ENCODE results near the gene MYO5C. TPM values are rescaled to one million over a fixed set of nuclear protein-coding genes. Genes with fewer than 3 reads are reported as not detected.

MYO5C gene
- total RNA-seq, 6 donors from 2014 or later: 59.9 to 128 (median 84.5) TPM

DNA sequence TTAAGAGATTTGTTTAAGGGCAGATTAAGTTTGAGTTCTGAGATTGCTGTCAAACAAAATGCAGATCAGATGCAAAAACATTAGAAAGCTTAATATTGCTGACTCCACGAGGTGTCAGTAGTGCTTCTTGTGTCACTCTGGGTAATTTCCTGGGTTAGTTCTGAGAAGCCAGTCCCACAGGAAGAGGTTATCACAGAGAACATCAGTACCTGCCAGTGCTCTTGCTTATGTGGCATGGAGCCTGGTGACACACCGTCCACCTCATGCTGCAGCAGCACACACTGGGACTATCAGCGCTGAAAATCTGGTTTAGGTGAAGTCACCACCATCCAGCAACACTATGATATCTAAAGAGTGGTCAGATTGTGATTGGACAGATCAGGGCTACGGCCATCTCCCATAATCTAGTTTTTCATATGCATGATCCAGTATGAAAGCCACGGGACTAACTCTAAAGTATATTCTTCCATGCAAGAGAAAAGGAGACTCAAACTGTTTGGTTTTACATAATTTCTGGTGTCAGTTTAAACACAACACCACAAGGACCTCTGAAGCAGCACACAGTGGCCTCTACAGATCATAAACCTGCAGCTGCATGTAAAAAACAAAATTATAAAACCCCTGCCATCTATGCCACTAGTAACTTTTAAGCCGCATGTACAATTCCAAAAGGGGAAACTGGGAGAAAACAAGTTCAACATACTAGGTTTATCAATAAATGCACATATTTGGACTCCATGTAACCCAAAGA is 36.1 kb upstream of the MYO5C start:
- ATAC-seq (ENCODE audit: low FRiP score in 2 of 2) (peak; percentile 62 to 72), DNase-seq (peak in 1 of 2 donors; percentile 28)
- H3K4me1 ChIP-seq: peaks cover 0 to 4% (median 1%) of the 10 kb centered on the region in 4 donors
- H3K9me3 ChIP-seq: no peaks in the 10 kb centered on the region
- H3K27ac ChIP-seq: no peak overlapping the region
- peaks cover 0 to 23% (median 3%) of the 10 kb centered on the region in 4 donors for H3K36me3 ChIP-seq
- no peak overlapping the region for H3K4me3 ChIP-seq
- no peak for TF ChIP-seq POLR2A (IDR thresholded peaks at IDR 0.05)
- TF ChIP-seq, protein P1, sequence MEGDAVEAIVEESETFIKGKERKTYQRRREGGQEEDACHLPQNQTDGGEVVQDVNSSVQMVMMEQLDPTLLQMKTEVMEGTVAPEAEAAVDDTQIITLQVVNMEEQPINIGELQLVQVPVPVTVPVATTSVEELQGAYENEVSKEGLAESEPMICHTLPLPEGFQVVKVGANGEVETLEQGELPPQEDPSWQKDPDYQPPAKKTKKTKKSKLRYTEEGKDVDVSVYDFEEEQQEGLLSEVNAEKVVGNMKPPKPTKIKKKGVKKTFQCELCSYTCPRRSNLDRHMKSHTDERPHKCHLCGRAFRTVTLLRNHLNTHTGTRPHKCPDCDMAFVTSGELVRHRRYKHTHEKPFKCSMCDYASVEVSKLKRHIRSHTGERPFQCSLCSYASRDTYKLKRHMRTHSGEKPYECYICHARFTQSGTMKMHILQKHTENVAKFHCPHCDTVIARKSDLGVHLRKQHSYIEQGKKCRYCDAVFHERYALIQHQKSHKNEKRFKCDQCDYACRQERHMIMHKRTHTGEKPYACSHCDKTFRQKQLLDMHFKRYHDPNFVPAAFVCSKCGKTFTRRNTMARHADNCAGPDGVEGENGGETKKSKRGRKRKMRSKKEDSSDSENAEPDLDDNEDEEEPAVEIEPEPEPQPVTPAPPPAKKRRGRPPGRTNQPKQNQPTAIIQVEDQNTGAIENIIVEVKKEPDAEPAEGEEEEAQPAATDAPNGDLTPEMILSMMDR (IDR thresholded peaks at IDR 0.05): peak in 3 of 6 experiments; percentile 37 to 44 (median 41)
- 52 to 69% methylated on average over 5 to 6 of the region's 6 CpGs for WGBS, 2 donors
- H3K27me3 ChIP-seq: no peaks in the 10 kb centered on the region

DNA sequence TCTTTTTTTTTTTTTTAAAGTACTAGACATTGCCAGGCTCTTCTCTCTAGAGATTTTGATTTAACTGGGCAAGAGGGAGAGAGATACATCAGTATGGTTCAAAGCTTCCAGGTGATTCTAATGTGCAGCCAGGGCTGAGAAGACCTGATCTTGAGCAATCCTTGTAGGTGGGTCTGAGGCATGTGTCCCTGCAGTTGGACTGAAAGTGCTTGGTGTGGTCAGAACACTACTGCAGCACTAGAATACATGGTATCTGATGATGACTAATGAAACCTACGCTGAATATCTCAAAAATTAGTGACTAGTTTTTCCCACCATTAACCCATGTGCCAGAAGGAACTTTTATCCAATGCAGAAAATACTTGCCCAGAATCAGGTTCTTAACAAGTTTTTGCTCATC is 34.4 kb upstream of the MYO5C start:
- Histone ChIP-seq H3K9me3 (no peaks in the 10 kb centered on the region), H3K27ac (peak overlapping the region in 1 of 4 donors; percentile 74), H3K4me1 (peaks cover 0 to 4% (median 1%) of the 10 kb centered on the region in 4 donors), H3K4me3 (no peak overlapping the region), H3K27me3 (no peaks in the 10 kb centered on the region), H3K36me3 (peaks cover 0 to 25% (median 3%) of the 10 kb centered on the region in 4 donors)
- ATAC-seq (ENCODE audit: low FRiP score in 2 of 2) (peak in 1 of 2 donors; percentile 56), DNase-seq (peak in 1 of 2 donors; percentile 32)
- WGBS, 2 donors: 81 to 89% methylated on average over 1 of the region's 1 CpG
- no peak for TF ChIP-seq EP300 (IDR thresholded peaks at IDR 0.05)
- no peak for TF ChIP-seq POLR2AphosphoS5 (IDR thresholded peaks at IDR 0.05)
- TF ChIP-seq, protein P1 (IDR thresholded peaks at IDR 0.05): no peak
- no peak for TF ChIP-seq POLR2A (IDR thresholded peaks at IDR 0.05)

DNA sequence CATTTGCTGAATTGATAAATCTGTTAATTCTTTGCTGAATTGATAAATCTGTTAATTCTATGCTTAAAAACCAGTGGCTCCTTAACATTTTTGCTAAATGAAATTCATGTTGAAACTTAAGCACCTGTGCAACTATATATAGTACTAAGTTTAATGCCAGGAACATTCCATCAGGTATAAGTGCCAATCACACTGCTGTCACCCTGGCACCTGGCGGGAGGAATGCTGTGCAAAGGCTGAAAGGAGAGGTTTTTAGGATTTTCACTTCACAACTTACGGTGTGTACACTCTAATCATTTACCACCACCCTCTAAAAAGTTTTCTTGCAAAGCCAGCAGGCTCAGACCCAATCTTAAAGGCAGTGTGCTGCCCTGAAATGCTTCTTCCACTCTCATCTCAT is 33.5 kb upstream of the MYO5C start:
- ATAC-seq (ENCODE audit: low FRiP score in 2 of 2) (peak; percentile 43 to 91), DNase-seq (peak in 1 of 2 donors; percentile 59)
- Histone ChIP-seq H3K9me3 (no peaks in the 10 kb centered on the region), H3K36me3 (peaks cover 0 to 20% (median 3%) of the 10 kb centered on the region in 4 donors), H3K4me1 (peaks cover 0 to 4% (median 1%) of the 10 kb centered on the region in 4 donors), H3K27ac (peak overlapping the region; percentile 53 to 74 (median 64)), H3K4me3 (no peak overlapping the region), H3K27me3 (no peaks in the 10 kb centered on the region)
- TF ChIP-seq EP300 (IDR thresholded peaks at IDR 0.05): peak in 1 of 4 donors; percentile 43
- no peak for TF ChIP-seq POLR2AphosphoS5 (IDR thresholded peaks at IDR 0.05)
- TF ChIP-seq, protein P1 (IDR thresholded peaks at IDR 0.05): peak in 3 of 6 experiments; percentile 25 to 51 (median 26)
- 71 to 75% methylated on average over 2 of the region's 2 CpGs for WGBS, 2 donors

- H3K9me3 ChIP-seq: no peaks in the 10 kb centered on the region
- DNase-seq: no peak
- WGBS, 2 donors: 54 to 80% methylated on average over 2 of the region's 2 CpGs
- H3K27me3 ChIP-seq: no peaks in the 10 kb centered on the region
- no peak overlapping the region for H3K4me3 ChIP-seq
- H3K4me1 ChIP-seq: peaks cover 0 to 4% (median 1%) of the 10 kb centered on the region in 4 donors
- ATAC-seq (ENCODE audit: low FRiP score in 2 of 2): peak in 1 of 2 donors; percentile 21
- peaks cover 0 to 20% (median 3%) of the 10 kb centered on the region in 4 donors for H3K36me3 ChIP-seq
- H3K27ac ChIP-seq: peak overlapping the region; percentile 29 to 74 (median 64)
- TF ChIP-seq EP300 (IDR thresholded peaks at IDR 0.05) (no peak), POLR2AphosphoS5 (IDR thresholded peaks at IDR 0.05) (no peak), POLR2A (IDR thresholded peaks at IDR 0.05) (no peak)
- TF ChIP-seq, protein P1 (IDR thresholded peaks at IDR 0.05): no peak
Observed at GRCh38 chr15:52328680-52329079, 33.1 kb upstream of the MYO5C start.

Measured in upper lobe of left lung (tissue), 6 donors.